ENCODE data around the gene C3orf62. TPM values are rescaled to one million over a fixed set of nuclear protein-coding genes. Genes with fewer than 3 reads are reported as not detected.
A peak's percentile ranks its signal among the peaks of the same experiment; 100 is the strongest.

C3orf62 gene
- total and polyA plus RNA-seq, 9 of the 15 experiments (the other 6 are each of a cell fraction or from before 2014, with no cell fraction given) = 1.3 to 5.7 (median 3.4) TPM

DNA sequence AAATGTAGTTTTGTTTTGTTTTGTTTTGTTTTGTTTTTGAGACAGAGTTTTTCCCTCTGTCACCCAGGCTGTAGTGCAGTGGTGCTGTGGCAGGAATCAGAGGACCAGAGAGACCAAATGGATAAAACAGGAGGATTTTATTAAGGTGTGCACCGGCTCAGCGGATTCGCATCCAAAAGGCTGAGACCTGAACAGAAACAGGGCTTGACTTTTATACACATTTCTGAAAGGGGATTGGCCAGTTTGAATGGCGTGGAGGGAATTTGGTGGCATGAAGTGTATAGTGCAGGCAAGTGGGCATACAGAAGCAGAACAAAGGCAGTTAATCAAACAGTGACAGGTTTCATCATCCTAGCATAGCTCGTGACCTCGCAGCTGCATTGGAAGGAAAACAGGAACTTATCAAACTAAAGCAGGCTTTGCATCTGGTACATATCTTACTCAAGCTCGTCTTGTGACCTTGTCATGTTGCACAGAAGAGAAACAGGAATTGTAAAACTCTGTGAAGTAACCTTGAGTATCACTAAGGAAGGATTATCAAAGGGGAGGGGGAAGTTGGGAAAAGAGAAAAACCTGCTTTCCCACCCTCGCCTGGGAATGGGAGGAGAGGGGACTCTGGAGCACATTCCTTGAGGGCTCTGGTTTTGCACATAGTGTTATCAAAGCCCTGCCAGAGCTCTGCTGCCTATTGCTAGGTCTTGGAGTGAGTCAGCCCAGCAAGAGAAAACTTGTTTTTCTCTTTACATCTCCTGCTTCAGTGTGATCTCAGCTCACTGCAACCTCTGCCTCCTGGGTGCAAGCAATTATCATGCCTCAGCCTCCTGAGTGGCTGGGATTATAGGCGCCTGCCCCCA is 38.5 kb downstream of the C3orf62 start (continued):
- TF ChIP-seq TOE1 (IDR thresholded peaks at IDR 0.05; ENCODE audit: borderline replicate concordance) (peak; percentile 96), TOE1 (CRISPR knock-in tag; IDR thresholded peaks at IDR 0.05; ENCODE audit: borderline replicate concordance, low read depth) (no peak; the same call in 1 of the 2 replicates), KAT8 (IDR thresholded peaks at IDR 0.05; ENCODE audit: low read depth) (no peak), KLF16 (IDR thresholded peaks at IDR 0.05) (peak; percentile 95), NEUROD1 (IDR thresholded peaks at IDR 0.05; ENCODE audit: borderline replicate concordance, low read depth, low read length, partially characterized antibody) (peak; percentile 2), ZNF764 (CRISPR knock-in tag; IDR thresholded peaks at IDR 0.05; ENCODE audit: low read depth) (no peak), ZNF431 (CRISPR knock-in tag; IDR thresholded peaks at IDR 0.05) (no peak), FOXA3 (CRISPR knock-in tag; conservative IDR thresholded peaks at IDR 0.05 in 1 of 2, IDR thresholded peaks at IDR 0.05 in 1 of 2) (peak in 1 of 2 experiments; percentile 24; a peak in 1 of 4 replicates), PPARD (CRISPR knock-in tag; IDR thresholded peaks at IDR 0.05) (no peak), MAFK (IDR thresholded peaks at IDR 0.05; ENCODE audit: low read length) (no peak), KLF1 (tag; IDR thresholded peaks at IDR 0.05) (no peak)
- TF ChIP-seq, protein P1, sequence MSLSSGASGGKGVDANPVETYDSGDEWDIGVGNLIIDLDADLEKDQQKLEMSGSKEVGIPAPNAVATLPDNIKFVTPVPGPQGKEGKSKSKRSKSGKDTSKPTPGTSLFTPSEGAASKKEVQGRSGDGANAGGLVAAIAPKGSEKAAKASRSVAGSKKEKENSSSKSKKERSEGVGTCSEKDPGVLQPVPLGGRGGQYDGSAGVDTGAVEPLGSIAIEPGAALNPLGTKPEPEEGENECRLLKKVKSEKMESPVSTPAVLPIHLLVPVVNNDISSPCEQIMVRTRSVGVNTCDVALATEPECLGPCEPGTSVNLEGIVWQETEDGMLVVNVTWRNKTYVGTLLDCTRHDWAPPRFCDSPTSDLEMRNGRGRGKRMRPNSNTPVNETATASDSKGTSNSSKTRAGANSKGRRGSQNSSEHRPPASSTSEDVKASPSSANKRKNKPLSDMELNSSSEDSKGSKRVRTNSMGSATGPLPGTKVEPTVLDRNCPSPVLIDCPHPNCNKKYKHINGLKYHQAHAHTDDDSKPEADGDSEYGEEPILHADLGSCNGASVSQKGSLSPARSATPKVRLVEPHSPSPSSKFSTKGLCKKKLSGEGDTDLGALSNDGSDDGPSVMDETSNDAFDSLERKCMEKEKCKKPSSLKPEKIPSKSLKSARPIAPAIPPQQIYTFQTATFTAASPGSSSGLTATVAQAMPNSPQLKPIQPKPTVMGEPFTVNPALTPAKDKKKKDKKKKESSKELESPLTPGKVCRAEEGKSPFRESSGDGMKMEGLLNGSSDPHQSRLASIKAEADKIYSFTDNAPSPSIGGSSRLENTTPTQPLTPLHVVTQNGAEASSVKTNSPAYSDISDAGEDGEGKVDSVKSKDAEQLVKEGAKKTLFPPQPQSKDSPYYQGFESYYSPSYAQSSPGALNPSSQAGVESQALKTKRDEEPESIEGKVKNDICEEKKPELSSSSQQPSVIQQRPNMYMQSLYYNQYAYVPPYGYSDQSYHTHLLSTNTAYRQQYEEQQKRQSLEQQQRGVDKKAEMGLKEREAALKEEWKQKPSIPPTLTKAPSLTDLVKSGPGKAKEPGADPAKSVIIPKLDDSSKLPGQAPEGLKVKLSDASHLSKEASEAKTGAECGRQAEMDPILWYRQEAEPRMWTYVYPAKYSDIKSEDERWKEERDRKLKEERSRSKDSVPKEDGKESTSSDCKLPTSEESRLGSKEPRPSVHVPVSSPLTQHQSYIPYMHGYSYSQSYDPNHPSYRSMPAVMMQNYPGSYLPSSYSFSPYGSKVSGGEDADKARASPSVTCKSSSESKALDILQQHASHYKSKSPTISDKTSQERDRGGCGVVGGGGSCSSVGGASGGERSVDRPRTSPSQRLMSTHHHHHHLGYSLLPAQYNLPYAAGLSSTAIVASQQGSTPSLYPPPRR (CRISPR knock-in tag; IDR thresholded peaks at IDR 0.05; ENCODE audit: borderline replicate concordance) = peak; percentile 41; the same call in 1 of the 2 replicates
- TF ChIP-seq, protein P2, sequence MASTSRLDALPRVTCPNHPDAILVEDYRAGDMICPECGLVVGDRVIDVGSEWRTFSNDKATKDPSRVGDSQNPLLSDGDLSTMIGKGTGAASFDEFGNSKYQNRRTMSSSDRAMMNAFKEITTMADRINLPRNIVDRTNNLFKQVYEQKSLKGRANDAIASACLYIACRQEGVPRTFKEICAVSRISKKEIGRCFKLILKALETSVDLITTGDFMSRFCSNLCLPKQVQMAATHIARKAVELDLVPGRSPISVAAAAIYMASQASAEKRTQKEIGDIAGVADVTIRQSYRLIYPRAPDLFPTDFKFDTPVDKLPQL (IDR thresholded peaks at IDR 0.05; ENCODE audit: extremely low read depth, insufficient read length) = no peak
